HepG2 (cell line): Measurements from ENCODE around the gene RASD1. TPM values are rescaled to one million over a fixed set of nuclear protein-coding genes. Genes with fewer than 3 reads are reported as not detected.

Experiments
- ARNT2 ChIP-seq: sonication (generic); formaldehyde crosslinking; IDR thresholded peaks from 2 replicates; pipeline ENCODE4 v1.8.0; 2022; ENCODE audit warnings: mild to moderate bottlenecking, low read depth, missing genetic modification reagents, moderate library complexity
- CHCHD3 ChIP-seq: sonication (generic); formaldehyde crosslinking; IDR thresholded peaks from 2 replicates; pipeline ENCODE4 v1.8.0; 2022; ENCODE audit warnings: mild to moderate bottlenecking, missing genetic modification reagents, moderate library complexity
- DNMT3B ChIP-seq: conservative IDR thresholded peaks from 2 replicates; pipeline ENCODE4 v1.6.1; 2016; ENCODE audit warnings: missing biosample characterization, control low read depth
- KAT8 ChIP-seq: IDR thresholded peaks from 2 replicates; pipeline ENCODE4 v1.6.1; 2016; ENCODE audit warnings: missing genetic modification reagents, missing compliant biosample characterization
- MBD4 ChIP-seq: IDR thresholded peaks from 2 replicates; pipeline ENCODE4 v1.6.1; 2012; ENCODE audit warnings: low read length, inconsistent platforms, borderline replicate concordance
- MED13 ChIP-seq: sonication (generic); formaldehyde crosslinking; IDR thresholded peaks from 2 replicates; pipeline ENCODE4 v1.5.0; 2020; ENCODE audit warnings: missing genetic modification reagents
- REXO4 ChIP-seq: sonication (generic); formaldehyde crosslinking; IDR thresholded peaks from 2 replicates; pipeline ENCODE4 v1.8.0; 2022; ENCODE audit warnings: missing genetic modification reagents, mild to moderate bottlenecking, borderline replicate concordance
- SRSF1 ChIP-seq: fragments of 200-400 bp; formaldehyde crosslinking; optimal IDR thresholded peaks from 2 replicates; pipeline ENCODE3; 2017; ENCODE audit warnings: mild to moderate bottlenecking, low read depth, low read length, moderate library complexity
- STAG1 ChIP-seq: sonication (generic); formaldehyde crosslinking; IDR thresholded peaks from 2 replicates; pipeline ENCODE4 v1.4.0; 2020; ENCODE audit warnings: missing genetic modification reagents
- STAT5B ChIP-seq: sonication (generic); formaldehyde crosslinking; IDR thresholded peaks from 2 replicates; pipeline ENCODE4 v1.4.0; 2020; ENCODE audit warnings: missing genetic modification reagents
- ZFP82 ChIP-seq: sonication (generic); formaldehyde crosslinking; IDR thresholded peaks from 2 replicates; pipeline ENCODE4 v1.5.1; 2020; ENCODE audit warnings: mild to moderate bottlenecking, missing genetic modification reagents, borderline replicate concordance
- ZFP90 ChIP-seq: sonication (generic); formaldehyde crosslinking; IDR thresholded peaks from 2 replicates; pipeline ENCODE4 v1.8.0; 2022; ENCODE audit warnings: missing genetic modification reagents, mild to moderate bottlenecking, inconsistent platforms, borderline replicate concordance
- ZNF331 ChIP-seq: sonication (generic); formaldehyde crosslinking; IDR thresholded peaks from 2 replicates; pipeline ENCODE4 v1.4.0; 2020; ENCODE audit warnings: missing genetic modification reagents
- ZNF431 ChIP-seq: sonication (generic); formaldehyde crosslinking; IDR thresholded peaks from 2 replicates; pipeline ENCODE4 v1.9.0; 2022; ENCODE audit warnings: missing genetic modification reagents, low read depth, mild to moderate bottlenecking, borderline replicate concordance
- ZNF563 ChIP-seq: sonication (generic); formaldehyde crosslinking; IDR thresholded peaks from 2 replicates; pipeline ENCODE4 v1.8.0; 2022; ENCODE audit warnings: mild to moderate bottlenecking, moderate library complexity, missing genetic modification reagents
- ZSCAN30 ChIP-seq: sonication (generic); formaldehyde crosslinking; IDR thresholded peaks from 2 replicates; pipeline ENCODE4 v1.5.0; 2020; ENCODE audit warnings: mild to moderate bottlenecking, missing genetic modification reagents
- polyA plus RNA-seq, 8 experiments: library from polyadenylated mRNA; depleted of rRNA in 3 of 8; stranded (reverse) in 7 of 8; unstranded in 1 of 8; fragments of >200 nt; fragmentation: Illumina TruSeq in 4 of 8; extraction: Trizol in 4 of 8; gene quantifications; 2 replicates each; pipeline versions ENCODE4 v1.2.1 to v1.2.3, GENCODE V29; 2011 to 2016; ENCODE audit warnings: low read depth in 4 of 8, missing spikeins in 1 of 8, mixed read lengths in 1 of 8; ENCODE audit not compliant: insufficient read depth in 1 of 8
- total RNA-seq, 5 experiments: library from RNA; depleted of rRNA; stranded (reverse); fragments of >200 nt; fragmentation: Illumina TruSeq; extraction: Trizol; gene quantifications; 2 replicates each; pipeline ENCODE4 v1.2.3, GENCODE V29; 2016; ENCODE audit warnings: low read depth in 1 of 5
- TF ChIP-seq, protein P1 (sequence below): sonication (generic); formaldehyde crosslinking; IDR thresholded peaks from 2 replicates; pipeline ENCODE4 v1.4.0; 2020; ENCODE audit warnings: missing genetic modification reagents
- TF ChIP-seq, protein P2 (sequence below): sonication (generic); formaldehyde crosslinking; IDR thresholded peaks from 2 replicates; pipeline ENCODE4 v1.8.1; 2023; ENCODE audit warnings: mild to moderate bottlenecking, missing genetic modification reagents, borderline replicate concordance
- TF ChIP-seq, protein P3 (sequence below): sonication (generic); formaldehyde crosslinking; IDR thresholded peaks from 2 replicates; pipeline ENCODE4 v1.8.1; 2023; ENCODE audit warnings: mild to moderate bottlenecking, missing genetic modification reagents
- TF ChIP-seq, protein P4 (sequence below): sonication (generic); formaldehyde crosslinking; IDR thresholded peaks from 2 replicates; pipeline ENCODE4 v1.4.0; 2020; ENCODE audit warnings: missing genetic modification reagents

Gene RASD1
- total and polyA plus RNA-seq, 2 of the 13 experiments (the other 11 are each of a cell fraction or from before 2014, with no cell fraction given): 1.6 to 4.2 TPM

- TF ChIP-seq, protein P1, sequence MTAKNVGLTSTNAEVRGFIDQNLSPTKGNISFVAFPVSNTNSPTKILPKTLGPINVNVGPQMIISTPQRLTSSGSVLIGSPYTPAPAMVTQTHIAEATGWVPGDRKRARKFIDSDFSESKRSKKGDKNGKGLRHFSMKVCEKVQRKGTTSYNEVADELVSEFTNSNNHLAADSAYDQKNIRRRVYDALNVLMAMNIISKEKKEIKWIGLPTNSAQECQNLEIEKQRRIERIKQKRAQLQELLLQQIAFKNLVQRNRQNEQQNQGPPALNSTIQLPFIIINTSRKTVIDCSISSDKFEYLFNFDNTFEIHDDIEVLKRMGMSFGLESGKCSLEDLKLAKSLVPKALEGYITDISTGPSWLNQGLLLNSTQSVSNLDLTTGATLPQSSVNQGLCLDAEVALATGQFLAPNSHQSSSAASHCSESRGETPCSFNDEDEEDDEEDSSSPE (CRISPR knock-in tag): peak; percentile 58
- TF ChIP-seq ZNF331 (CRISPR knock-in tag) (peak; percentile 33; the same call in 1 of the 2 replicates), ZNF431 (CRISPR knock-in tag) (0 out of 2 replicates have a peak, but pooled peaks have one; percentile 23), ZFP90 (CRISPR knock-in tag) (peak; percentile 25; the same call in 1 of the 2 replicates), ZFP82 (CRISPR knock-in tag) (0 out of 2 replicates have a peak, but pooled peaks have one; percentile 53), REXO4 (CRISPR knock-in tag) (no peak), KAT8 (peak; percentile 56; the same call in 1 of the 2 replicates), MED13 (CRISPR knock-in tag) (peak; percentile 59; the same call in 1 of the 2 replicates), STAT5B (CRISPR knock-in tag) (no peak), DNMT3B (0 out of 2 replicates have a peak, but pooled peaks have one; percentile 41), ARNT2 (0 out of 2 replicates have a peak, but pooled peaks have one; percentile 48), SRSF1 (peak; percentile 40), CHCHD3 (CRISPR knock-in tag) (no peak; the same call in 1 of the 2 replicates), STAG1 (CRISPR knock-in tag) (peak; percentile 86), MBD4 (no peak), ZSCAN30 (CRISPR knock-in tag) (peak; percentile 57; the same call in 1 of the 2 replicates), ZNF563 (peak; percentile 30; the same call in 1 of the 2 replicates)
- TF ChIP-seq, protein P2, sequence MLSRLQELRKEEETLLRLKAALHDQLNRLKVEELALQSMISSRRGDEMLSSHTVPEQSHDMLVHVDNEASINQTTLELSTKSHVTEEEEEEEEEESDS (CRISPR knock-in tag): no peak
- TF ChIP-seq, protein P3, sequence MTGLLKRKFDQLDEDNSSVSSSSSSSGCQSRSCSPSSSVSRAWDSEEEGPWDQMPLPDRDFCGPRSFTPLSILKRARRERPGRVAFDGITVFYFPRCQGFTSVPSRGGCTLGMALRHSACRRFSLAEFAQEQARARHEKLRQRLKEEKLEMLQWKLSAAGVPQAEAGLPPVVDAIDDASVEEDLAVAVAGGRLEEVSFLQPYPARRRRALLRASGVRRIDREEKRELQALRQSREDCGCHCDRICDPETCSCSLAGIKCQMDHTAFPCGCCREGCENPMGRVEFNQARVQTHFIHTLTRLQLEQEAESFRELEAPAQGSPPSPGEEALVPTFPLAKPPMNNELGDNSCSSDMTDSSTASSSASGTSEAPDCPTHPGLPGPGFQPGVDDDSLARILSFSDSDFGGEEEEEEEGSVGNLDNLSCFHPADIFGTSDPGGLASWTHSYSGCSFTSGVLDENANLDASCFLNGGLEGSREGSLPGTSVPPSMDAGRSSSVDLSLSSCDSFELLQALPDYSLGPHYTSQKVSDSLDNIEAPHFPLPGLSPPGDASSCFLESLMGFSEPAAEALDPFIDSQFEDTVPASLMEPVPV (CRISPR knock-in tag): peak; percentile 38; the same call in 1 of the 2 replicates
- TF ChIP-seq, protein P4, sequence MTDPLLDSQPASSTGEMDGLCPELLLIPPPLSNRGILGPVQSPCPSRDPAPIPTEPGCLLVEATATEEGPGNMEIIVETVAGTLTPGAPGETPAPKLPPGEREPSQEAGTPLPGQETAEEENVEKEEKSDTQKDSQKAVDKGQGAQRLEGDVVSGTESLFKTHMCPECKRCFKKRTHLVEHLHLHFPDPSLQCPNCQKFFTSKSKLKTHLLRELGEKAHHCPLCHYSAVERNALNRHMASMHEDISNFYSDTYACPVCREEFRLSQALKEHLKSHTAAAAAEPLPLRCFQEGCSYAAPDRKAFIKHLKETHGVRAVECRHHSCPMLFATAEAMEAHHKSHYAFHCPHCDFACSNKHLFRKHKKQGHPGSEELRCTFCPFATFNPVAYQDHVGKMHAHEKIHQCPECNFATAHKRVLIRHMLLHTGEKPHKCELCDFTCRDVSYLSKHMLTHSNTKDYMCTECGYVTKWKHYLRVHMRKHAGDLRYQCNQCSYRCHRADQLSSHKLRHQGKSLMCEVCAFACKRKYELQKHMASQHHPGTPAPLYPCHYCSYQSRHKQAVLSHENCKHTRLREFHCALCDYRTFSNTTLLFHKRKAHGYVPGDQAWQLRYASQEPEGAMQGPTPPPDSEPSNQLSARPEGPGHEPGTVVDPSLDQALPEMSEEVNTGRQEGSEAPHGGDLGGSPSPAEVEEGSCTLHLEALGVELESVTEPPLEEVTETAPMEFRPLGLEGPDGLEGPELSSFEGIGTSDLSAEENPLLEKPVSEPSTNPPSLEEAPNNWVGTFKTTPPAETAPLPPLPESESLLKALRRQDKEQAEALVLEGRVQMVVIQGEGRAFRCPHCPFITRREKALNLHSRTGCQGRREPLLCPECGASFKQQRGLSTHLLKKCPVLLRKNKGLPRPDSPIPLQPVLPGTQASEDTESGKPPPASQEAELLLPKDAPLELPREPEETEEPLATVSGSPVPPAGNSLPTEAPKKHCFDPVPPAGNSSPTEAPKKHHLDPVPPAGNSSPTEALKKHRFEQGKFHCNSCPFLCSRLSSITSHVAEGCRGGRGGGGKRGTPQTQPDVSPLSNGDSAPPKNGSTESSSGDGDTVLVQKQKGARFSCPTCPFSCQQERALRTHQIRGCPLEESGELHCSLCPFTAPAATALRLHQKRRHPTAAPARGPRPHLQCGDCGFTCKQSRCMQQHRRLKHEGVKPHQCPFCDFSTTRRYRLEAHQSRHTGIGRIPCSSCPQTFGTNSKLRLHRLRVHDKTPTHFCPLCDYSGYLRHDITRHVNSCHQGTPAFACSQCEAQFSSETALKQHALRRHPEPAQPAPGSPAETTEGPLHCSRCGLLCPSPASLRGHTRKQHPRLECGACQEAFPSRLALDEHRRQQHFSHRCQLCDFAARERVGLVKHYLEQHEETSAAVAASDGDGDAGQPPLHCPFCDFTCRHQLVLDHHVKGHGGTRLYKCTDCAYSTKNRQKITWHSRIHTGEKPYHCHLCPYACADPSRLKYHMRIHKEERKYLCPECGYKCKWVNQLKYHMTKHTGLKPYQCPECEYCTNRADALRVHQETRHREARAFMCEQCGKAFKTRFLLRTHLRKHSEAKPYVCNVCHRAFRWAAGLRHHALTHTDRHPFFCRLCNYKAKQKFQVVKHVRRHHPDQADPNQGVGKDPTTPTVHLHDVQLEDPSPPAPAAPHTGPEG (CRISPR knock-in tag): peak; percentile 91
Measured at GRCh38 chr17:17496189-17497064, at the start of gene RASD1 (continued).
